ENCODE results near the gene S100A2.
A peak's percentile ranks its signal among the peaks of the same experiment; 100 is the strongest.

S100A2 gene

DNA sequence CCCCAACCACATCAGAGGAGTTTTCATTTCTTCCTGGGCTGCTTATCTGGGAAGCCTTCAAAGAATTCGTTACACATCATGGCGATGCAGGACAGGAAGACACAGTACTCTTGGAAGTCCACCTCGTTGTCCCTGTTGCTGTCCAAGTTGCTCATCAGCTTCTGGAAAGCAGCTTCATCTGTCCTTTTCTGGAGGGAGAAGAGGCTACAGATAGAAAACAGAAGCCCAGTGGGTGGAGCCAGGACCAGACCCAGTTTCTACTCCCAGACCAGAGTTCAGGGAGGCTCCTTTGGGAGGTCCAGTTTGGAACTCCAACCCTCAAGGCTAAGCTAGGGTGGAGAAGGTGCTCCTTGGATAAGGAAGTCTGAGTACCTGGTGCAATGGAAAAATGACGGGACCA lies 21.9 kb downstream of the S100A2 start:
- no peak for DNase-seq

- no peak for DNase-seq
These were observed 22.5 kb downstream of the S100A2 start for GRCh38 chr1:153542956-153543711.

GRCh38 chr1:153541641-153542590 lies 23.7 kb downstream of the S100A2 start:
- DNase-seq: no peak

DNA sequence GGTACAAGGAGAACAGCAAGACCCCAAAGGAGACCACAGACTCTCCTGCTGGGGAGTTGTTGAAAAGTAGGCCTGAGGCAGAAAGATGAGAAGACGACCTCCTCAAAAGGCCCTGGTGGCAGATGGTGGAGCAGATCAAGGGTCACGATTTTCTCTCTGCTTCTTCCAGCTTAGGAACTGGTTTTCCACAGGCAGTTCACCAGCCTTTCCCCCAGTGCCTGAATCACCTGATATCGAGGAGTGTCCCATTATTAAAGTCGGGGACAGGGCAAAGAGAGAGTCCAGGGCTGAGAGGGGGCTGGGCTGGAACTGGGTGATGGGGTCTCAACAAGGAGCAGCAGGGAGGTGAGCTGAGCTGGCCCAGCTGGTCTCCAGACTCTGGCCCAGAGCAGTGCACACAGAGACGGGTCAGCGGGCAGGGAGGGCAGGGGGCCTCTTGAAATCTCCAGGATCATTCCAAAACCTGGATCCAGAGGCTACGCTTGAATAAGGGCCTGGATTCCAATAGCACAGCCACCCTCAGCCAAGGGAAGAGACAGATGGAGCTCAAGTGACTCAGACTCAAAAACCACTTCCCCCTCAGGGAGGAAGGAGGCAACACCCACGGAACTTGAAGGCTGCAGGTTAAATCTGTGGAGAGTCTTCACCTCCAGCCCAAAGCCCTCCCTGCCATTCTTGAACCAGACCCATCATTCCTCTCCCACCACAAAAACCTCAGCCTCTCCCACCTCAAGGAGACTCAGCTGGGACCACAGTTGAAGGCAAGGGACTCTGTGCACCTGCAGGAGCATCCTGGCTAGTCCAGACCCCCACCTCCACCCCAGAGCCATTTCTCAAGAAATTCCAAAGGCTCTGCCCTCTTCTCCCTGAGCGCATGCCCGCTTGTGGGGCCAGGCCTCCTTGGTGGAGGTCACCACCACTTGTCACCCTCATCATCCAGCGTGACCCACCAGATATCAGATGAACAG lies 25.0 kb downstream of the S100A2 start, which contains the start of gene S100A5:
S100A5 (minus strand) TSS at position 541 of the 968 bp plus-strand sequence. CDS start 743 bp downstream, outside the sequence.
- no peak for DNase-seq

GRCh38 chr1:153539395-153540093 lies 26.1 kb downstream of the S100A2 start:
- DNase-seq: no peak

DNA sequence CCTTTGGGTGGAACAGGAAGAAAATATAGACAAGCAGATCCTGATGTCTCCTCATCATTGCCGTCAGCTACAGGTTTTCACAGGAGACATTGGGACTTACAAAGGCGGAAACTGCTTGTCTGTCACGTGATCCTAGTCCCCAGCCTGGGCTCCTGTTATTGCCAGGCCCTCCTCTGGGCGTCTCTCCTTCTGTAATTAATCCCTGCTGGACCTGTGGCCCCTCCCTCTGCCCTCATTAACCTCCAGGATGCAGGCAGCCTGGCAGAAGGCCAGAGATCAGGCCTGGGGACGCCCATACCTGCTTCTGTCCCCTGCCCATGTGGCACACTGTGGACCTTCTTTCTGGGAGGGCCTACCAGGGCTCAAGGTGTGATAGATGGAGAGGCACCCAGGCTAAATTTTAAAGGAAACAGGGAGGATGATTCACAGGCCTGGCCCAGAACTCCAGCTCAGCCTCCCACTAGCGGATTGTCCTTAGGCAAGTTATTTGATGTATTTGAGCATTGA lies 27.3 kb downstream of the S100A2 start:
- peak; percentile 66 to 81 for DNase-seq

DNA sequence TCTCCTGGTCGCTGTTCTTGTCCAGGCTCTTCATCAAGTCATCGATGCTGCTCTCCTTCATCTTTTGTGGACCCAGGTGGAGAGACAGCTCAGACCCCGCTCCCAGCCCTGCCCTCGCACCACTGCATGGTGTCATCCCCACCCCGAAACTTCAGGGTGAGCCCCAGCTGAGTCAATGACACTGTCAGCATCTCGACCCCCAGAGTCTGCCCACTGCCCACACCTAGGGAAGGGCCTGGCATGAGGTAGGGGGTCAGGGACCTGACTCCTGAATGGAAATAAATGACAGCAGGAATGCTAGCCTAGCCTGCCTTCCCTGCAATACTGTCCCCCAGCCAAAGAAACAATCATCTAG lies 28.3 kb downstream of the S100A2 start:
- no peak for DNase-seq

DNA sequence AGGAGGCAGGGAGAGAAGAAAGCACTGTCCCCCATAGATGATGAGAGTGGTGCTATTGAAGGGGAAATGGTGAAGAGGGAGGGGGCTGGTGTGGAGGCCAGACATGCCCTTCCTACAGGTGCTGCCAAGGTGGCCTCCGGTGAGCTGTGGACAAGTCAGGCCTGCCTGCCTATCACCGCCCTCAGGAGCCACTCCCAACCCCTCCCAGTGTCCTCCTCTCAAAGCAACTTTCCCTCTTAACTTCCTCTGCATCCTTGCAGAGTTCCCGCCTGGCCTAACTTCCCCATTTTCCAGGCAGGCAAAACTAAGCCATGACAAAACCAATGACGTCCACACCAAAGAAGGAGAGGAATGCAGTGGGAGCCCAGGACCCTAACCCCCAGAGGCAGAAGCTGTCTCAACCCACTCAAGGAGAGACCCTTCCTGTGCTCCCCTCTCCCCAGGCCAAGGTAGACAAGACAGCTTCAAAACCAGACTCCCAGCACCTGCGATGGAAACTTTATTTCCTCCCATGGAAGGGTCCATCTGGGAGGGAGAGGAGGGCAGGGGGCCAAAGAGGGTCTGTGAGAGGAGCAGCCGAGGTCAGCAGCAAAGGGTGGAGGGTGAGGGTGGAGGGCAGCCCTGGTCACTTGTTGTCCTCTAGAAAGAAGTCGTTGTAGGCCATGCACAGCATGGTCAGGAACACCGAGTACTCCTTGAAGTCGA lies 28.8 kb downstream of the S100A2 start:
- no peak for DNase-seq

GRCh38 chr1:153536012-153536670 lies 29.5 kb downstream of the S100A2 start:
- peak; percentile 34 to 87 for DNase-seq

GRCh38 chr1:153535242-153536011 lies 30.2 kb downstream of the S100A2 start, which contains the start of gene S100A6:
Gene S100A6, minus strand, starts transcription at chr1:153535991. Its CDS starts 652 bp downstream, at chr1:153535339.
- peak in 1 of 2 experiments; percentile 44 for DNase-seq

- no peak for DNase-seq
These were observed 30.8 kb downstream of the S100A2 start for GRCh38 chr1:153534925-153535241.

DNA sequence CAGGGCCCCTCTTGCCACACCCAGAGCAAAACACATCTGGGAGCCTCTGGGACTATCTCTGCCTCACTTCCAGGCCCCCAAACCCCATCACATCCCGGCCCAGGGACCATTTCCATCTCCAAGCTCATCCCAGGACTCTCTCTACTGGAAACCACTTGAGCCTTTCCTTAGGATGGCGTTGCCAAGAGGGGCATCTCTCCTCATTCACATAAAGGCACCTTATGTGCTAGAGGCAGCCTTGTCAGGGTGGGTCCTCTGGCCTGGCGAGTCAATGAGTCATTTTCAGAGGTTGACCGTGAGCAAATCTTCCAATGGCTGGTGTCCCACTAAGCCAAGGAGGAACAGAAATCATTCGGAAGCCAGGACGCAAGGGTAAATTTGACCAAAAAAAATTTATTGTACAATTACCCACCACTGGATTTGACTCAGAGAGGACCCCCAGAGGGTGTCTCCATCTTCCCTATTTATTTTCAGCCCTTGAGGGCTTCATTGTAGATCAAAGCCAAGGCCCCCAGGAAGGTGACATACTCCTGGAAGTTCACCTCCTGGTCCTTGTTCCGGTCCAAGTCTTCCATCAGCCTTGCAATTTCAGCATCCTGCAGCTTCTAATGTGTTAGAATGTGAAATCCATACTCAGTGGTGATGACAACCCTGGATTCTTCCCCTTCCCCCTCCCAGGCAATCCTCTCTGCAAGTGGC lies 31.3 kb downstream of the S100A2 start:
- DNase-seq: no peak

DNA sequence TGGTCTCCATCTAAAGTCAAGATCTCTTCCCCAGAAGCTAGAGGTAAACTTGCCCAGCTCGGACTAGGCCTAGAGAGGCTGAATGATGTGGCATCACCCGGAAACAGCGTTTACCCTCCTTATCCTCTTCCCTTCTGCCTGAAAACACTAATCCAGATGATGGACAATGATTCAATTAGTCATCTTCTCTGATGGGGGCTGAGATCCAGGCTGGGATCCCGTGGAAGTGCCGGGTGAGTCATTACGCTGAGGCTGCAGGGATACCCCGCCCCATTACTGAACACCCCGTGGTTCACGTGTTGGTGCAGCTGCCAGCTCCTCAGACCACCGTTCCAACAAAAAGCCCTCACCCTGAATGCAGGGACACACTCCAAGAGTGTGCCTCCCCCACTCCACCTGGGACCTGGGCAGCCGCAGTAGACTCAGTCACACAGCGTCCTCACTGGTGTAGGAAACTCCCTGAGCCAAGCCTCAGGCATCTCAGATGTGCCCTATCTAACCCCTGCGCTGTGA lies 31.9 kb downstream of the S100A2 start:
- DNase-seq: no peak

DNA sequence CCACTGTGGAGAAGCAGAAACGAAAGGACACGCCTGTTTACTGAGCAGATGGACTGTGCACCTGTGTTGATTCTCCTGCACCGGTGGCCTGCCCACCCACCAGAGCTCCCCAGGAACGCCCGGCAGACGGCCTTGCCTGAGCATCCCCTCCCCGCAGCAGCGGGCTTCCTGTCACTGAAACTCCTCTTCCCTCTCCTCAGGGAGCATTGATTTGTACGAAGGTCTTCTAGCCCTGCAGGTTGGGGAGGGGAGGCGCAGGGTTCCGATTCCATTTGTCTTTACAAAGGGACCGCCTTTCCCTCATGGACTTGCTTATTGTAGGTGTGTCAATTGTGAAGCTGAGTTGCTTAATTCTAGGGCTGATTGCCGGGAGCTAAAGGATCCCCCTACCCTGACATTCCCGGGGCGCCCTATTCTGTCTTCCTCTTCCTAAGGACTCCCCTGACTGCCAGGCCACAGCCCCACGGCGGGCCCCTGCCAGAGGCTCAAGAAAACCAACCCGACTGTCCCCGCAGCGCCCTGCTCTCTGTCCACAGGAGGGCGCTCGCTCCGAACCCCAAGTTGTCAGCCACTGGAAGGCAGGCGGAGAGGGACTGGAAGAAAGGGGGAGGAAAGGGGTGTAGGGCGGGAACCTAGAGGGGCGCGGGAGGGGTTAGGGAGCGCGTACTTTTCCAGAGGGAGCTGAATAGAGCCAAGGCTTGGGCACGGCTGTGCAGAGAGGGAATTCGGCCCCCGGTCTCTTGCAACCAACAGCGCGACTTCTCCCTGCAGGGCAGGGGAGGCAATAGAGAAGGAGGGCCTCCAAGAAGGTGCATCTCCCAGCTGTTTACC lies 32.7 kb downstream of the S100A2 start:
- DNase-seq: peak; percentile 83 to 96

- no peak for DNase-seq
These were observed 33.5 kb downstream of the S100A2 start for GRCh38 chr1:153532181-153532580.

GRCh38 chr1:153531638-153532037 lies 34.0 kb downstream of the S100A2 start:
- no peak for DNase-seq

GRCh38 chr1:153527683-153528040 lies 38.0 kb downstream of the S100A2 start:
- DNase-seq: no peak
